ENCODE data around the gene PCDHGA5. TPM values are rescaled to one million over a fixed set of nuclear protein-coding genes. Genes with fewer than 3 reads are reported as not detected.
"Not testable (repeated sequence)": the region's sequence is repeated elsewhere in the genome, so short reads cannot be mapped to it uniquely, and the experiment has no call there.

Gene PCDHGA5
- total RNA-seq, 4 donors from 2014 or later = 2.5 to 4.1 (median 3.4) TPM; not detected in 1

DNA sequence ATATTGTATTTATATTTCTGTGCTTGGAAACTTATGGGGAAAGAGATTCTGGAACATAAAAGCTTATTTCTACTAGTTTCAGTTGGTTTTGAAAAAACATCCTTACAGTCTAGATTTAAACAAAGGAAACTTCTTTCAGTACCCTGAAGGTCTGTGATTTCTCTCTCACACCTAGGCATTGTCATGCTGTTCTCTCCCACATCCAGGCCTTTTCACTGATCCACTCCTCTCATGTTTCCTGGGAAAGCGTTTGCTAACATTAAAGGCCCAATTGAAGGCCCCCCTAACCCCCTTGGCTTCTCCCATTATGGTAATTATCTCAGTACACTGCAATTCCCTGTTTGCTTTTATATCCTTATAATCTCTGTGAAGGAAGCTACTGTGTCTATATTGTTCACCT lies 21.2 kb upstream of the PCDHGA5 start:
- Histone ChIP-seq H3K27ac (no peak overlapping the region), H3K36me3 (no peaks in the 10 kb centered on the region), H3K4me3 (no peak overlapping the region), H3K4me1 (no peaks in the 10 kb centered on the region), H3K27me3 (peaks cover 24% of the 10 kb centered on the region), H3K9me3 (peaks cover 38 to 54% of the 10 kb centered on the region in 2 donors)
- no peak for DNase-seq
- WGBS, 2 donors (ENCODE audit: low coverage in 1 of 2) = 10 to 45% methylated on average over 1 of the region's 1 CpG
- intact Hi-C loops (cut with DNase I; ENCODE audit: low total_unique reads) = no loop called here
- in situ Hi-C loops (cut with MboI; ENCODE audit: low pct_ligation_motif_present in 1 of 4, low pct_unique_long_range_greater_than_20kb in 1 of 4, low sequenced_read_pairs in 3 of 4) = no loop called here
- TF ChIP-seq POLR2AphosphoS5 (IDR thresholded peaks at IDR 0.05) = no peak
- TF ChIP-seq, protein P1, sequence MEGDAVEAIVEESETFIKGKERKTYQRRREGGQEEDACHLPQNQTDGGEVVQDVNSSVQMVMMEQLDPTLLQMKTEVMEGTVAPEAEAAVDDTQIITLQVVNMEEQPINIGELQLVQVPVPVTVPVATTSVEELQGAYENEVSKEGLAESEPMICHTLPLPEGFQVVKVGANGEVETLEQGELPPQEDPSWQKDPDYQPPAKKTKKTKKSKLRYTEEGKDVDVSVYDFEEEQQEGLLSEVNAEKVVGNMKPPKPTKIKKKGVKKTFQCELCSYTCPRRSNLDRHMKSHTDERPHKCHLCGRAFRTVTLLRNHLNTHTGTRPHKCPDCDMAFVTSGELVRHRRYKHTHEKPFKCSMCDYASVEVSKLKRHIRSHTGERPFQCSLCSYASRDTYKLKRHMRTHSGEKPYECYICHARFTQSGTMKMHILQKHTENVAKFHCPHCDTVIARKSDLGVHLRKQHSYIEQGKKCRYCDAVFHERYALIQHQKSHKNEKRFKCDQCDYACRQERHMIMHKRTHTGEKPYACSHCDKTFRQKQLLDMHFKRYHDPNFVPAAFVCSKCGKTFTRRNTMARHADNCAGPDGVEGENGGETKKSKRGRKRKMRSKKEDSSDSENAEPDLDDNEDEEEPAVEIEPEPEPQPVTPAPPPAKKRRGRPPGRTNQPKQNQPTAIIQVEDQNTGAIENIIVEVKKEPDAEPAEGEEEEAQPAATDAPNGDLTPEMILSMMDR (IDR thresholded peaks at IDR 0.05) = no peak
- no peak for TF ChIP-seq POLR2A (IDR thresholded peaks at IDR 0.05)
- no peak for TF ChIP-seq EP300 (IDR thresholded peaks at IDR 0.05; ENCODE audit: low read depth)

DNA sequence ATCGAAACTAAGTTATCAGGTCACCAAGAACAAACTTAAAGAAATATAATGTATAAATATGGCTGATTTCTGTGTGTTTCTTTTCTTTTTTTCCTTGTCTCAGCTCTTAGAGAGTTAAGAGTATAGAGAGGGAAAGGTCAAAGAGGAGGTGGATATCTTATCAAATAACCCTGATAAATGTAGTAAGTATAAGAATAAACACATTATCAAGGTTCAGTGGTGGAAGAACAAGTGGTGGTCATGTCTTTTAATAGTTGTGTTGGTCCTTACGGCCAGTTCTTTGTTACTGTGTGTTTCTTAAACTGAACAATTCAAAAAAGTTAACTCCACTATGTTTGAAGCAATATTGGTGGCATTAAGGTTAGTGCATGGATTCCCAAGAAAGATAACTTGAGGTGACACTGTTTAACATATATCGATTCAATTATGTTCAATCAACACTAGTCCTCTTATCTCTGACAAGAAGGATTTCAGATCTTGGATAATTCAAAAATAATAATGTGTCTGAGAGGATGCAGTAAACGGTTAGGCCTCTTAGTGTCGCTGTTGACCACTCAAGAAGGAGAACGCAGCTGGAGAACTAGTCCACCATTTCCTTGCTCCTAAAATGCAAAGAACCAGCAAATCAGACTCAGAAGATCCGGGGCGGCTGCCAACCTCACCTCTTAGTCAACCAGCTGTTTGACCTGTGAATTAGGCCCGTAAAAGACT lies 20.6 kb upstream of the PCDHGA5 start, which contains the start of gene PCDHGA3:
Gene PCDHGA3, plus strand, starts transcription at position 588 of the 711 bp plus-strand sequence. CDS start 205 bp downstream, outside the sequence.
- 35 to 55% methylated on average over 8 to 9 of the region's 9 CpGs for WGBS, 2 donors (ENCODE audit: low coverage in 1 of 2)
- intact Hi-C loops (cut with DNase I; ENCODE audit: low total_unique reads) (no loop called here), in situ Hi-C loops (cut with MboI; ENCODE audit: low pct_ligation_motif_present in 1 of 4, low pct_unique_long_range_greater_than_20kb in 1 of 4, low sequenced_read_pairs in 3 of 4) (no loop called here)
- Histone ChIP-seq H3K36me3 (no peaks in the 10 kb centered on the region), H3K4me1 (no peaks in the 10 kb centered on the region), H3K27me3 (peaks cover 20% of the 10 kb centered on the region), H3K4me3 (peak within 1 kb of the TSS in 1 of 4 donors; percentile 12), H3K9me3 (peaks cover 36 to 54% of the 10 kb centered on the region in 2 donors), H3K27ac (no peak within 1 kb of the TSS)
- DNase-seq = no peak
- no peak for TF ChIP-seq POLR2AphosphoS5 (IDR thresholded peaks at IDR 0.05)
- TF ChIP-seq POLR2A (IDR thresholded peaks at IDR 0.05) = no peak
- TF ChIP-seq EP300 (IDR thresholded peaks at IDR 0.05; ENCODE audit: low read depth) = no peak
- TF ChIP-seq, protein P1 (IDR thresholded peaks at IDR 0.05) = no peak

DNA sequence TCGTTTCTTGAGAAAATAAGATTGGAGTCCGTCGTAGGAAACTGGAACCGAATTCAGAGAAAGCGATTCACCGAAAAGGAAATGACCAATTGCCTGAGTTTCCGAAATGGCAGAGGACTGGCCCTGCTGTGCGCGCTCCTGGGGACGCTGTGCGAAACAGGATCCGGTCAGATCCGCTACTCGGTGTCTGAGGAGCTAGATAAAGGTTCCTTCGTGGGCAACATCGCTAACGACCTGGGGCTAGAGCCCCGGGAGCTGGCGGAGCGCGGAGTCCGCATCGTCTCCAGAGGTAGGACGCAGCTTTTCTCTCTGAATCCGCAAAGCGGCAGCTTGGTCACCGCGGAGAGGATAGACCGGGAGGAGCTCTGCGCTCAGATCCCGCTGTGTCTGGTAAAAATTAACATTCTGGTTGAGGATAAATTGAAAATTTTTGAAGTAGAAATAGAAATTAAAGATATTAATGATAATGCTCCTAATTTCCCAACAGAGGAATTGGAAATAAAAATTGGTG lies 20.0 kb upstream of the PCDHGA5 start:
- Histone ChIP-seq H3K27ac (no peak overlapping the region), H3K36me3 (no peaks in the 10 kb centered on the region), H3K4me3 (peak overlapping the region in 1 of 4 donors; percentile 12), H3K4me1 (no peaks in the 10 kb centered on the region), H3K27me3 (peaks cover 14% of the 10 kb centered on the region), H3K9me3 (peaks cover 30 to 49% of the 10 kb centered on the region in 2 donors)
- intact Hi-C loops (cut with DNase I; ENCODE audit: low total_unique reads) (no loop called here), in situ Hi-C loops (cut with MboI; ENCODE audit: low pct_ligation_motif_present in 1 of 4, low pct_unique_long_range_greater_than_20kb in 1 of 4, low sequenced_read_pairs in 3 of 4) (no loop called here)
- DNase-seq = no peak
- WGBS, 2 donors (ENCODE audit: low coverage in 1 of 2) = 57 to 66% methylated on average over 22 to 31 of the region's 31 CpGs
- TF ChIP-seq, protein P1 (IDR thresholded peaks at IDR 0.05) = no peak
- no peak for TF ChIP-seq POLR2A (IDR thresholded peaks at IDR 0.05)
- TF ChIP-seq EP300 (IDR thresholded peaks at IDR 0.05; ENCODE audit: low read depth) = no peak
- no peak for TF ChIP-seq POLR2AphosphoS5 (IDR thresholded peaks at IDR 0.05)

DNA sequence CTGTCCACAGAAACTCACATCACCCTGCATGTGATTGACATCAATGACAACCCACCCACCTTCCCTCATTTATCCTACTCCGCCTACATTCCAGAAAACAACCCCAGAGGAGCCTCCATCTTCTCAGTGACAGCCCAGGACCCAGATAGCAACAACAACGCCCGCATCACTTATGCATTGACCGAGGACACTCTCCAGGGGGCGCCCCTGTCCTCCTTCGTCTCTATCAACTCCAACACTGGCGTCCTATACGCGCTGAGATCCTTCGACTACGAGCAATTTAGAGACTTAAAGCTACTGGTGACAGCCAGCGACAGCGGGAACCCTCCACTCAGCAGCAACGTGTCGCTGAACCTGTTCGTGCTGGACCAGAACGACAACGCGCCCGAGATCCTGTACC lies 18.6 kb upstream of the PCDHGA5 start:
- H3K27ac ChIP-seq = no peak overlapping the region
- no peak for TF ChIP-seq POLR2AphosphoS5 (IDR thresholded peaks at IDR 0.05)
- no peak for TF ChIP-seq POLR2A (IDR thresholded peaks at IDR 0.05)
- TF ChIP-seq, protein P1 (IDR thresholded peaks at IDR 0.05) = no peak
- no peak for TF ChIP-seq EP300 (IDR thresholded peaks at IDR 0.05; ENCODE audit: low read depth)
- intact Hi-C loops (cut with DNase I; ENCODE audit: low total_unique reads) = no loop called here
- H3K4me1 ChIP-seq = no peaks in the 10 kb centered on the region
- H3K9me3 ChIP-seq = peaks cover 21 to 46% of the 10 kb centered on the region in 2 donors
- no peak overlapping the region for H3K4me3 ChIP-seq
- in situ Hi-C loops (cut with MboI; ENCODE audit: low pct_ligation_motif_present in 1 of 4, low pct_unique_long_range_greater_than_20kb in 1 of 4, low sequenced_read_pairs in 3 of 4) = no loop called here
- no peaks in the 10 kb centered on the region for H3K36me3 ChIP-seq
- H3K27me3 ChIP-seq = peaks cover 12% of the 10 kb centered on the region
- DNase-seq = no peak
- WGBS, 2 donors (ENCODE audit: low coverage in 1 of 2) = 62 to 71% methylated on average over 14 to 20 of the region's 20 CpGs

DNA sequence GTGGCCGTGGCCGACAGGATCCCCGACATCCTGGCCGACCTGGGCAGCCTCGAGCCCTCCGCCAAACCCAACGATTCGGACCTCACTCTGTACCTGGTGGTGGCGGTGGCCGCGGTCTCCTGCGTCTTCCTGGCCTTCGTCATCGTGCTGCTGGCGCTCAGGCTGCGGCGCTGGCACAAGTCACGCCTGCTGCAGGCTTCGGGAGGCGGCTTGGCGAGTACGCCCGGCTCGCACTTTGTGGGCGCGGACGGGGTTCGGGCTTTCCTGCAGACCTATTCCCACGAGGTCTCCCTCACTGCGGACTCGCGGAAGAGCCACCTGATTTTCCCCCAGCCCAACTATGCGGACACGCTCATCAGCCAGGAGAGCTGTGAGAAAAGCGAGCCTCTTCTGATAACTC lies 17.9 kb upstream of the PCDHGA5 start:
- intact Hi-C loops (cut with DNase I; ENCODE audit: low total_unique reads); H3K4me3 ChIP-seq; H3K36me3 ChIP-seq; H3K4me1 ChIP-seq; DNase-seq; in situ Hi-C loops (cut with MboI; ENCODE audit: low pct_ligation_motif_present in 1 of 4, low pct_unique_long_range_greater_than_20kb in 1 of 4, low sequenced_read_pairs in 3 of 4); H3K27ac ChIP-seq: not testable (repeated sequence)
- Histone ChIP-seq H3K9me3 (peaks cover 26 to 51% of the 10 kb centered on the region in 2 donors), H3K27me3 (peaks cover 15% of the 10 kb centered on the region)
- 79 to 83% methylated on average over 6 to 16 of the region's 35 CpGs for WGBS, 2 donors (ENCODE audit: low coverage in 1 of 2)

All from transverse colon (tissue), 4 donors.